Kidney glomerular epithelial cell (primary cell): ENCODE results near the gene PKP4.

Experiments used
- DNase-seq: peaks from one replicate; lab custom pipeline; 2025; lab: John Stamatoyannopoulos, UW

Gene PKP4

DNA sequence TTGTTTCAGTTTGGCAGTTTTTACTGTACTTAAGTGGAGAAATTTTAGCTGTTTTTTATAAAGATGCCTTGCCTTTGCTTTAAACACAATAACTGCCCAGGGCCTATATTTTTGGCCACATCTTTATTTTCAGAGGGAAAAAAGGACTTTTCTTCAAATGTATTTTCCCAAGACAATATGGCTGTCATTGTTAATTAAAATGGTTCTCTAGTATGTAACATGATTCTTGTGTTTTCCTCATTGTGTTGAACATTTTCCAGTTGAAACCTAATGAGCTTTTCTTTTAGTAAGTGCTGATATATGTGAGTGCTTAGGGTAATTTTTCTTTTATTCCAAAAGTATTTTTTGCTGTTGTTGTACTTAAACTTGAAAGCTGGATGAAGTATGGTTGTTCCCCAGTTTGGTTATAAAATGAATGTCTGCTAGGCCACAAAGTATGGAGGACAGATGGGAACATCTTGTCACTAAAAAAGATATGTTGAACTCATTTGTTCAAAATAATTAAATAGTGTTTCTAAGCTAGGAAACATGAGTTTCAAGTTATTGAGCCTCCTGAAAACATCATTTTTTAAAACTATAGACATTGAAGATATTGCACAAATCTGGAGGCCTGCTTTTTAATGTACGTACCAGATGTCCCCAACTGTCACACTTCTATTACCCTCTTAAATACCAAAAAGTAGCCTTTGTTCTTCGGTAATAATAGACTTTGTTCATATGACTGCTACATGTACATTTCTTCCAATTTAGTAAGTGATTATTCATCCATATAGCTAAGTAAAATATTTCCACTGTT lies 190.9 kb downstream of the PKP4 start:
- DNase-seq, result no peak

DNA sequence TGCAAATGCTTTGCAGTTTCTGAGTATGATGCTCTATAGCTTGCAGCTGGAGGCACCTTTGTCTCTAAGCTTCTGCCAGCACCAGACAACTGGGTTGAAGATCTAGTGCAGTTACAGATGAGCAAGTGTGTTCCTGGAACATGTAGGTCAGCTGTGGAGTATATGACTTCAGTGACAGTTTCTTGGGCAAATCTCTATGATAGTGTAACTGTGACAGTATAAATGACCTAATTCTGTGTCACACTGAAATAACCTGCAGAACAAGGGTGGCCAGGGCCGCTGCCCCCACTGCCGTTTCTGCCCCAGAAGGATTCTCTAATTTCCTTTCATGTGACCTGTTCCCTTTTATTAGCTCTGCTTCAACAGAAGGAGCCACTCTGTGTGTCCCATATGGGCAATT lies 193.1 kb downstream of the PKP4 start:
- no peak for DNase-seq

DNA sequence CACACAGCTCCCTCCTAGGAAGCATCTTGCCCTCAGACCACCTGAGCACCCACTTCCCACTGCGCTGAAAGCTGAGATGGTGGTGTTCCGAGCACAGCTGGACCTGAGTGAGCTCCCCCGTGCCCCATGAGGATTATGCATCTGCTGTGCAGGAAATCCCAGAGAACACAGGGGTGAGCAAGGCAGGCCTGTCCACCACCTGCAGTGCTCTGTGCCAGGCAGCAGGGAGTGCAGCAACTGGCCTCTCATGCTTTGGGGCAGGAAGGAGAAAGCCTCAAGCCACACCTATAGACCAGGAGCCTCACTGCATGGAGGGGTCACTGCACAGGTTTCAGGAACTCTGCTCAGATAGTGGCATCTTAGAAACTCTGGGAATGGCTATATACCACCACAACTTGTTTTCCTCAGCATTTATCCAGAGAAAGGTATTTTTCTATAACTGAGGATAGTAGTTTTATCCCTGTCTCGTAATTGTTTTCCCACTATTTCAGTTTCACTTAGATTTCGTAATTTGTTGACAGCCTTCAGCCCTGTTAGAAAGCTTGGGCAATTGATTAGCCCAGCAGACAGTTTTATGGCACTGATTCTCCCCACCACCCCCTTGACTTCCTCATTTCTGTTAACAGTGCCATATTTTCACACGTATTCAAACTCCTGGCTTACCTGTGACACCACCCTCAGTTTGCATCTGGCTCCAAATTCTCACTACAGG lies 194.1 kb downstream of the PKP4 start:
- no peak for DNase-seq

DNA sequence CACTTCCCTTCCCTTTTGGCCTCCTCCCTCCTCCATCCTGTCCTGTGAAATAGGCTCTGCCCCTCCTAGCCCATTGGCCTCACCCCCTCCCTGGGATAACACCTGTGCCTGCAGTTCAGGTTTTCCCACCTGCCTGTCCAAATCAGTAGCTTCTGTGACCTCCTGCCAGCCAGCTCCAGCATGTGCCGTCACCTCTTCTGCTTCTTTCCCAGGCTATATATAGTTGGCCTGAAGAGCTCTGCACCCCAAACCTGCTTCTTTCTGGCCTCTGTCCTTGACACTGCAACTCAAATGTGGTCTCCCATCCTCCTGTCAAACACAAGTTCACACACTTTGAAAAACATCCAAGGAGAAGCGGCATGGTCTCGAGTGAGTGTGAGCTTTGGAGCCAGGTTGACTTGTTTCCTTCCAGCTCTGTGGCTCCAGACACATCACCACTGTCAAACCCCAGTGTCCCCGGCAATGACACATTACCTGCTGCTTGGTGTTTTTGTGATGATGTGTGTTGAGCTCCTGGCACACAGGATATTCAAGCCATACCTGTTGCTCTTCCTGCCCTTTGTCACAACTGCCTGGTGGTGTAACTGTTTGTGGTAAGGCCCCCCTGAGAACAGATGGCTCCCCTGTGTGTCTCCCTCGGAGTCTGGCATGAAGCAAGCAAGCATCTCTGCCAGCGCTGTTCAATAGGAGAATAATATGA lies 194.8 kb downstream of the PKP4 start:
- no peak for DNase-seq

DNA sequence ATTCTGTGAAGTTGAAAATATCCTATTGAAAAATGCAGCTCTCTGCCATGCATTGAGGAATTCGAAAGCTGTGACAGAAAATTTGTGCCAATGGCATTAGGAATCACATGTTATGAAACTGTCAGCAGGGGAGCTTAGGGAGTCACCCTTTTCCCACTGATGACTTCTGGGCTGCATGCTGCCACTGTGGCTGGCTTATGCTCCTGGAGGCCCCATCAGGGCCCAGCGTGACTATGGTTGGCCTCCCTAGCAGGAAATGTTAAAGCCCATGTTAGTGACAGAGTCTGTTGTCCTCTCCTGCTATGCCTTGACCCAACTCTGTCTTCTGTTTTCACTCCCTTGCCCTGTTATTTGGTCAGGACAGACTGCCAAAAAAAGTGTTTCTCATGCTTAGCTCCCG lies 198.9 kb downstream of the PKP4 start:
- no peak for DNase-seq

DNA sequence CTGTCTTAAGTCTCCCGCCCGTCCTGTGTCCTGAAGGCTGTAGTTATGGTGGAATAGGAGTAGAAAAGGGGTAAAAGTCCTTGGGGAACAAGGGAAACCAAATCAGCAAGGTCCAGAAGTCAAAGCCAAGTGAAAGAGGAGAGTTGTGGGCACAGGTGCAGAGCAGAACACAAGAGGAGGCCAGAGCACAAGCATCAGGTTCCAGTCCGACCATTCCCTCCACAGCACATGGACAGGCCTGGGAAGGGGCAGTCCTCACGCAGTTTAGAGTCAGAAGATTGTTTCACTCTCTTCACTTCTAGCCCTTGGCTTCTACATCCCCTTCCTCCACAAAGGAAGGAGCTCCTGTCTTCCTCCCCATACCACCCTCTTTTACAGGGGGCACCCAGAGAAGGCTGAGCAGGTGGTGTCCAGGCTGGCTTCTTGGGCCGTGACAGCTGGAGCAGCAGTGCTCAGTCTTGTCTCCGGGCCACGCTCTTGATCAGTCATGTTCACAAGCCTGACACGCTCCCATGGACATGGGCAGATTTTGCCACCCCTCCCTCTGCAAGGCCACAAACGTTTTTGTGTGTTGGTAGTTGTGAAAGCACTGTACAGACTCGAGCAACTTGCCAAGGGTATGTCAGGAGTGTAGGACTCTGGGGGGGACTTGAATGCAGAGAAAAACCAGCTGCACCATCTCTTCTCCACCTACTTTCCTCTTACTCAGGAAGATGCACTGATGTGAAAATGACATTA lies 199.9 kb downstream of the PKP4 start:
- DNase-seq, result no peak

DNA sequence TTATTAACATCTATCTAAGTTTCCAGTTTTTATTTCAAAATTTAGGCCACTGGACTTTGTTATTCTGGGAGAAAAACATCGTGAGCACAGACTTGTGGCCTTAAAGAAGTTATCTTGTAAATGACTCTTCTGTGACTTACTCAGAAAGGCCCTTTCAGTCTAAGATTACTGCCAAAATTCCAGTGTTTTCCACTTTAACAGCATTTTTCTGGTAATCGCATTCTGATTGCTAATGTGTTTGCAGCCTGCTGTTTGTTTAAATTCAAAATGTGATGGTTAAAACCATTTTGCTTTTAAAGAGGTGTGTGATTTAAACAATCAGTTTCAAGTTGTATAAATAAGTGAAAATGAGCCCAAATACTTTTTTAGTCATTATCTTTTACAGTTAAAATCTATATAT lies 201.6 kb downstream of the PKP4 start:
- DNase-seq, result no peak

DNA sequence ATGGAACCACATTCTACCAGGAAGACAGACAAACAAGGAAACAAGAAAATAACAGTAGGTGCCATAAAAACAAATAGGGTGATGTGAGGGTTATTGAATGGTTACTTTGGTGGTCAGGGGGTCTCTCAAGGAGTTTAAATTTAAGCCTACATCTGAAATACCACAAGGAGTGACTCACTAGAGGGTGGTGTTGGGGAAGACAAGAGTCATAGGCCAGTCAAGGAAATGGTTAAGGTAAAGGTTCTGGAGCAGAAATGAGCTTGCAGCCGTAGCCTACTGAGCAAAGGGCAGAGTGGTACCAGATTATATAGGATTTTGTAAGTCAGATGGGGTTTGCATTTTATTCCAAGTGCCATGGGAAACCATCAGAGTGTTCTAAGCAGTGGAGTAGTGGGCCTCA lies 202.7 kb downstream of the PKP4 start:
- no peak for DNase-seq

DNA sequence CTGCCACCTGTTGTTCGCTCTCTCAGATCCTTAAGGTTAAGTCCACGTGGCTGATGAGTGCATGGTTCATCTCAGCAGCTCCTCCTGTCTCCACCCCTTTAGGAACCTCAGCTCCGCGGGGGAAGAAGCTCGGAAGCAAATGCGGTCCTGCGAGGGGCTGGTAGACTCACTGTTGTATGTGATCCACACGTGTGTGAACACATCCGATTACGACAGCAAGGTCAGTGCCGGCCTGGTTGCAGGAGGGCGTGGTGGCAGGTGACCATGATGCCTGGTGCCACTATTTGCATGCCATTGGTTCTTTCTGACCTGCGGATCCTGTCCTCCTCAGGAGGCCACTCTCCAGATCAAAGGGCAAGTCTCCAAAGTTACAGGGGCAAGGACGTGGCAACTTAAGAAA lies 204.5 kb downstream of the PKP4 start:
- no peak for DNase-seq

DNA sequence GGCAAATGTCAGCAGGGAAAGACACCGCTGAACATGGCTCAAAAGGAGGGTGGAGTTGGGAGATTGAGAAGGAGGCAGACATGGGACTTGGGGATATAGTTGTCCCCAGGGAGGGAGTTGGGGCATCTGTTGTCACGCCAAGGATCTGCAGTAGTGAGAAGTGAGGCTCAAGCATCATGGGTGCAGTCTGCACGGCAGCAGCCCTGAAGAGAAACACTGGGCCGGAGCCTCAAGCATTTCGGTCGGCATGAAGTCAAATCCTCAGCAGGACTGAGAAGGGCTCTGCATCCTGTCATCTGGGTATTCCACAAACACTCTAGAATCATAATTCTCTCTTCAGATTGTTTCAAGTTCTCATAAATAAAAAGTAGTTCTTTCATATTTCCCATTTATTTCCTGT lies 205.7 kb downstream of the PKP4 start:
- no peak for DNase-seq

DNA sequence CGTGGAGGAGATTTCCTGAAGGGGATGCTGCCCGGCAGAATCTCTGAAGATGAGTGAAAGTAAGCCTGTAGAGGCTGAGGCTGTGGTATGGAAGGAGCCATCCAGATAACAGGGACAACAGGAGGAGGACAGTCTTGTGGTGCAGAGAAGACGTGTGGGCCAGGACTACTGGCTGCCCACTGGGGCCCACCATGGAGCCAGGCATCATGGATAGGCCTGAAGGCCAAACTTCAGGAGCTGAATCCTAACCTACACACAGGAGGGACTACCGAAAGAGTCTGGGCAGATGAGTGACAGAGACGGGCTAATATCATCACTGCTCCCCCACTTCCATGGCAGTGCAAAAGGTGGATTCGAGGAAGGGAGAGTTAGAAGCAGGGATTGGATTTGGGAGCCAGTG lies 207.0 kb downstream of the PKP4 start:
- no peak for DNase-seq

DNA sequence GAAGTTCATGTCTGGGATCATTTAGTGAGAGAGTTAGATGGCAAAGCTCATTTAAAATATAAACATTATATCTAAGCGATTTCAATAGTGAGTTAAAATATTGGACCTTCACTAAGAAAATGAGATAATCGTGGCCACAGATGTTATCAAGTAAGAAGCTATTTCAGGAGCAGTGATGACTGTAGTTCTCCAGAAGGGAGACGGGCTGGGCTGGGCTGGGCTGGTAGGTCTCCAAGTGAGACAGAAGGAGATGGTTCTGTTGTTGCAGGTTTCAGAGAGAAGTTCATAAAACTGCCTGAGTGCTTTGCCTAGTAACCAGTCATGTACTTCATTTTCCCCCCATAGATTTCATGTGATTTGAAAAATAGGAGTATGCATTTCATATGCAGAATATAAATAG lies 208.2 kb downstream of the PKP4 start:
- DNase-seq, result no peak

DNA sequence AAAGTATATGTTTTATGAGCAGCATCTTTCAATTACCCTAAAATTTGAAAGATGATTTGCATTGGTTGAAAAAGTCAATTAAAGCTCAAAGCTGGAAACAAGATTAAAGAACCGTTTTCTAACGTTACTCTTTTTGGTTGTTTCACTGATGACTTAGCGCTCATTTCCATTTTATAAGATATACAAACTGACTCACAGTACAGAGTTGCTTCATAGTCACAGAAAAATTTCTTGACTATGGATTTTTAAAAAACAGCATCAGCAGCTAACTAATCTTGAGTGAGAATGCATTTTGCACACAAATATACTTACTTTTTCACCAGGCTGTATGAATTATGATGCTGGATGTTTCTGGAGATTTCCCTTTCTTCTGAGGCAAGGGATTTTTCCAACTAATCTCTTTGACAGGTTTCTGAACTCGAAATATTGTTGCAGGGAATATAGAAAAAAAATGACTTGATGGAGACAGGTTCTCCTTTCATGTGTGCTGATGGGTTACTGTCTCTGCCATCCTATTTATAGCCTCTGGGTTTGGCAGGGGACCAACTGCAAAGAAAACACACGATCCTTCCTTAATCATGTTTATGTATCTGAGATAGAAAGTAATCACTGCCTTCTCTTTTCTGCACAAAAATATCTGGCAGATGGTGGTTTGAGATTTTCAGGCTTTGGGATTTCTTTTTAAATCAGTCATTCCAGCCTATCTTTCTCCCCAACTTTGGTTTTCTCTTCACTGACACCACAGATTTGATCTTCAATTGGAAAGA lies 209.0 kb downstream of the PKP4 start:
- no peak for DNase-seq

DNA sequence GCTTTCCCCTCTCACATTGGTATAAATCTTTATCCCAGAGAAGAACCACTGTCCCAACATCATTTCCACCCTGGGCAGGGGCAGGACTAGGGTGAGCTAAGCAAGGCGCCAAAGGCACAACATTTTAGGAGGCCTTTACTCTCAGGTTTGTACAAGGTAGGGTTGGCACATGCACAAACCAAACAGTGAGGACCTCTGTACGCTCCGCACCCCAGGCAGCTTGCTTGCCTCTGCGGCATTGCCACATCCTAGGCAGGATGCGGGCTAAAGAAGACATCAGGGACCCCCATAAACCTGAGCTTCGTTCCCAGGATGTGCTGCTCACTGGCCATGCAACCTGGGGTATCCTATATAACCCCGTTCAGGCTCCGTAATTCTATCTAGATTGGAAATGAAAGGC lies 210.2 kb downstream of the PKP4 start:
- DNase-seq, result no peak

DNA sequence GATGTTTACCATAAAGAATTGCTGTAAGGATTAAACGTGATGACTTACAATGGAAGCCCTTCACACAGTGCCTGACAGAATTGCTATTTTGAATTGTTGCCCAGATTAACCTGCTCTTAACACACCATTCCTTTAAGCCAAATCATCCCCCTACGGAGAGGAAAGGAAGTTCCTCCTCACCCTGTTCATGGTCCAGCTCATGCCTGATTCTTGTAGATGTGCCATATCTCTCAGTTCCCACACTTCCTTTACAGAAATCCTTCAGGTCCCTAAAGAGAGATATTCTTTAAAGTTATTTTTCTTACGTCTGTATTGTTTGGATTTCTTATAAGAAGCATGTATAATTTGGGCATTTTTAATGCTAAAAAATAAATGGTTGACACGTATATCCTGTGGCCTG lies 210.8 kb downstream of the PKP4 start:
- DNase-seq, result peak; percentile 58

DNA sequence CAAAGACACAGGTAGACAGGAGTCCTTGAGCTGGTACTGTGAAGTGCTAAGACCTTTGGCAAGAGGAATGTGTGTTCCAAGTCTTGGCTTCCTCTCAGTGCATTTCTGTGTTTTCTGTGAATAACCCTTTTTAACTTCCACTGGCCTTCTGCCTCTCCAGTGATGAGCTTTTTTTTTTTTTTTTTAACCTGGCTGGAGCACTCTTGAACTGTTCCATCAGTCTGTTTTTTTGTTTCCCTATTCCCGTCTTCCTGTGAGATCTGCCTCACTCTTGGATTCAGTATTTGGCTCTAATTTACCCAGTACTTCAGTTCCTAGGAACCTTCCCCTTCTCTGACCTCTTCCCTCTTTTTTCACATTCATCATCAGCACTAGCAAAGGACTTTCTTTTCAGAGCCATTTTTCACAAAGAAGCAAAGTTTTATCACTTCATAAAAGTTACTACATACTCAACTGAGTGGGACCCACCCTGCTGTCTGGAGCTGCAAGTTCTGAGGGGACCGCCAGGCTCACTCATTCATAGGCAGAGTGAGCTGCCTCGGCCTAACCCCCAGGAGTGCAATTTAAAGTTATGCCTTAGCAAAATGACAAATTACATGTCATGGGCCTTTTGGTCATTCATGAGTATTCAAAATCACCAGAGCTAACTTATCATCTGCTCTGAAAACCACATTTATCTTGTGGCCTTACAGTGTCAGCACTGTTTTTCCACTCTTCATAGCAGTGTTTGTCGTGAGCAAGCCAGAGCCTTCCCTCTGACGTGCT lies 211.4 kb downstream of the PKP4 start:
- no peak for DNase-seq

DNA sequence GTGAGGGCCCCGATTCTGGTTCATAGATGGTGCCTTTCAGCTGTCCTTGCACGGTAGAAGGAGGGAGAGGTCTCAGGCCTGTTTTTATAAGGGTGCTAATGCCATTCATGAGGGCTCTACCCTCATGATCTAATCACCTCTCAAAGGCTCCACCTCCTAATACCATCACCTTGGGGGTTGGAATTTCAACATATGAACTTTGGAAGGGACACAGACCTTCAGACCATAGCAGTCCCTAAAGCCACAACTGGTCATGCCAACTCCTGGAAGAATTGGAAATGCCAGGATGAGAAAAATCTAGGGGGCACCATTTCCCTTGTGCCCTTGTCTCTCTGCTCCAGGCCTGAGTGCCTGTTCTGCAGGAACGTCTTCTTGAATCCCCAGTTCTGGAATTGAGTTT lies 213.5 kb downstream of the PKP4 start:
- DNase-seq, result no peak

DNA sequence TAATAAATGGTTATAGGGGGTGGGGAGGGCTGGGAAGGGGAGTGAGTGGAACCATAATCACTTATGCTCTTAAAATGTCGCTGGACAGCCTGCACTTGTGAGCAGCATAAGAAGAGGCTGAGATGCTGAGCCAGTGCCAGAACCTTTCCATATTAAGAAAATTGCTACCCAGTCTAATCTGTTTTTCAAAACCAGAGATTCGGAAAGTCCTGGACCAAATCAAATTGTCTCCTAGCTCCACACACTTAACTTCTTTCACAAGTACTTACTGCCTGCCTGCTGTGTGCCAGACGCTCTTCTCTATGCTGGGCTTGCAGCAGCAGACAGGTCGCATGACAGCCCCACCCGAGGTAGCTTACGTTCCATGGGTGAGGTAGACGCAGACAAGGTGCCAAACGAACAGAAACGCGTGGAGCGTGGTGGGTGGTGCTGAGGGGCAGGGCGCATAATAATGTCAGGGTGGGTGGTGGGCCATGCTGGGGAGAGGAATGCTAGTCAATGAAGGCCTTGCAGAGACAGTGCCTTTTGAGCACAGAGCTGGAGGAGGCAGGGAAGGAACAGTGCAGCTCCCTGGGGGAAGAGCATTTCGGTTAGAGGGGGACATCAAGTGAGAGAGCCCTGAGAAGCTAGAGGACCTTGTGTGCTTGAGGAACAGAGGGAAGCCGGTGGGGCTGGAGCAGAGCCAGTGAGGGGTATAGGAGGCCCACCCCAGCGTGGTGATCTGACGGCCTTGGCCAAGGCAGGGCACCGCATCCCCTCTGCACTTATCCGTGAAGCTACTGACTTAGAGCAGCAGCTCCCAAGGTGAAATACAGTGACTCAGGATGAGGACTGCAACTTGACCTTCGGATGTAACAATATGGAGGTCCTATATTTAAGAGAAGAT lies 214.9 kb downstream of the PKP4 start:
- DNase-seq, result no peak

DNA sequence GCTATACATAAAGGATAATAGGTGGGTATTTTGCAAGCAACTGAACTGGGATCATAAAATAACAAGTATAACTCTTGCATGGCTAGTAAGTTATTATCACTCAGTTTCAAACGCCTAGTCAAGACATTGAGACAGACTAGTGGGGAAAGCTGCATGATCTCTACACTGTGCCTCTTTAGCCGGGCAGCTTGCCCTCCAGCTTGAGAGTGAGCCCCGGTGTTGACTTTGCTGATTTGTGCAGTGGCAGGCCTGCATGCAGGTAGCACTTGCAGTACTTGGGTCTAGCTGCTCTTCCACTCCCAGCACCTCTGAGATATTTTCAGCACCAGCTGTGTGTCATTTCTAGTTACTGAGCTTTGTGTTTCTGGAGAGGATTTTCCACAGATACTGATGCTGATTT lies 219.5 kb downstream of the PKP4 start:
- DNase-seq, result no peak

DNA sequence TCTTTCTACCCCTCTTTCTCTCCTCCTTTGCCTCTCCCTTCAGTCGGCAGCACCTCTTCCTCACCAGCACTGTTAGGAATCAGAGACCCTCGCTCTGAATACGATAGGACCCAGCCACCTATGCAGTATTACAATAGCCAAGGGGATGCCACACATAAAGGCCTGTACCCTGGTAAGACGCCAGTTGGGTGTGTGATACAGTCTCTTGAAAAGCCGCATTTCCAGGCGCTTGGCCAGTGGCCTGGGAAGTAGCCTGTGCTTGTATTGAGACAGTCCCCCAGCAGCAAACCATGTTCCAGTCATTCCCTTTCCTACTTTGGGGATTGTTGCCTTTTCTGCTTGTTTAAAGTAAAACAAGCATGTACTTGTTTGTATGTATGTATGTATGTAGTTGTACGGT lies 219.9 kb downstream of the PKP4 start:
- no peak for DNase-seq
